H1 (cell line): ENCODE measurements around the gene ZNF487. TPM values are rescaled to one million over a fixed set of nuclear protein-coding genes. Genes with fewer than 3 reads are reported as not detected.

ENCODE experiments used
- CTCF ChIA-PET: fragments of 300-600 bp; sonication (Branson Sonifier 250); formaldehyde crosslinking; loops from one replicate; lab custom pipeline; 2021; ENCODE audit not compliant: partially characterized antibody; lab: Charles Lee
- POLR2A ChIA-PET: fragments of 300-600 bp; sonication (Branson Sonifier 250); formaldehyde crosslinking; loops from one replicate; lab custom pipeline; 2021; ENCODE audit warnings: inconsistent platforms; ENCODE audit not compliant: partially characterized antibody; lab: Charles Lee
- DNase-seq, 2 experiments: peaks; one replicate each; pipeline versions ENCODE4 v3.0.0 to v3.0.0-alpha.2; 2010 to 2022; ENCODE audit warnings: low spot score in 2 of 2, low read depth in 1 of 2, mixed read lengths in 1 of 2
- FAIRE-seq: peaks from 2 replicates; lab custom pipeline; 2011; peaks lifted over from hg19 to GRCh38; lab: Jason Lieb, UNC
- H2AFZ ChIP-seq: 2 replicates; pipeline ENCODE4 v1.8.1; 2012; ENCODE audit warnings: low read length, inconsistent platforms
- H2AK5ac ChIP-seq: 2 replicates; pipeline ENCODE4 v1.6.1; 2013; ENCODE audit warnings: low read depth, low read length
- H2BK120ac ChIP-seq: replicated peaks from 2 replicates; pipeline ENCODE3; 2013; ENCODE audit warnings: low read depth, low read length, inconsistent platforms
- H2BK12ac ChIP-seq: 2 replicates; pipeline ENCODE4 v1.6.1; 2013; ENCODE audit warnings: low read depth, low read length
- H2BK15ac ChIP-seq: 2 replicates; pipeline ENCODE4 v1.6.1; 2013; ENCODE audit warnings: low read length
- H2BK20ac ChIP-seq: 2 replicates; pipeline ENCODE4 v1.6.1; 2013; ENCODE audit warnings: low read length
- H2BK5ac ChIP-seq: 2 replicates; pipeline ENCODE4 v1.6.1; 2013; ENCODE audit warnings: low read depth, low read length
- H3K14ac ChIP-seq: 2 replicates; pipeline ENCODE4 v1.6.1; 2013; ENCODE audit warnings: inconsistent platforms; ENCODE audit not compliant: insufficient read length
- H3K18ac ChIP-seq: 2 replicates; pipeline ENCODE4 v1.6.1; 2013; ENCODE audit warnings: low read length; ENCODE audit errors: extremely low read depth
- H3K23ac ChIP-seq: 2 replicates; pipeline ENCODE4 v1.6.1; 2013; ENCODE audit warnings: inconsistent platforms; ENCODE audit not compliant: insufficient read length
- H3K23me2 ChIP-seq: 2 replicates; pipeline ENCODE4 v1.6.1; 2013; ENCODE audit warnings: low read depth, low read length
- H3K27ac ChIP-seq: 2 replicates; pipeline ENCODE4 v1.6.1; 2011; ENCODE audit warnings: low read depth, low read length, inconsistent platforms
- H3K27me3 ChIP-seq, 4 experiments: replicated peaks in 1 of 4; 1 replicate in 1 of 4; 2 replicates in 3 of 4; pipeline versions ENCODE4 v1.6.1 to v1.8.1; 2011 to 2013; ENCODE audit warnings: low read length in 3 of 4, mild to moderate bottlenecking in 3 of 4, inconsistent platforms in 2 of 4, mixed read lengths in 2 of 4, moderate library complexity in 1 of 4; ENCODE audit not compliant: control insufficient read depth in 3 of 4, insufficient read depth in 3 of 4; ENCODE audit errors: extremely low read depth in 1 of 4
- H3K36me3 ChIP-seq, 4 experiments: 2 replicates each; pipeline versions ENCODE4 v1.6.1 to v1.8.1; 2011 to 2013; ENCODE audit warnings: mild to moderate bottlenecking in 4 of 4, low read length in 3 of 4, moderate library complexity in 2 of 4, control low read depth in 1 of 4, inconsistent platforms in 1 of 4; ENCODE audit not compliant: insufficient read depth in 4 of 4, control insufficient read depth in 2 of 4
- H3K4ac ChIP-seq: replicated peaks from 2 replicates; pipeline ENCODE3; 2013; ENCODE audit warnings: low read length, low read depth, mixed read lengths, inconsistent platforms; ENCODE audit not compliant: insufficient read length
- H3K4me1 ChIP-seq, 4 experiments: replicated peaks in 1 of 4; 1 replicate in 1 of 4; 2 replicates in 3 of 4; pipeline versions ENCODE4 v1.6.1 to v1.8.1; 2011 to 2013; ENCODE audit warnings: low read length in 3 of 4, inconsistent platforms in 2 of 4, mixed read lengths in 1 of 4; ENCODE audit not compliant: insufficient read depth in 4 of 4, control insufficient read depth in 3 of 4
- H3K4me2 ChIP-seq, 2 experiments: 2 replicates each; pipeline versions ENCODE4 v1.6.1 to v1.8.1; 2011 to 2013; ENCODE audit warnings: low read depth in 2 of 2, low read length in 2 of 2, control low read depth in 1 of 2, inconsistent platforms in 1 of 2, mild to moderate bottlenecking in 1 of 2; ENCODE audit not compliant: insufficient read depth in 1 of 2
- H3K4me3 ChIP-seq, 4 experiments: fragments of 200-600, 300-600 bp in 1 of 4; sonication (generic), shearing (Covaris generic), sonication (Bioruptor Twin) in 1 of 4; 2 replicates each; pipeline versions ENCODE4 v1.5.1 to v1.8.1; 2011 to 2016; ENCODE audit warnings: low read length in 4 of 4, low read depth in 3 of 4, control low read depth in 2 of 4, inconsistent platforms in 2 of 4, mild to moderate bottlenecking in 2 of 4, mixed read lengths in 1 of 4, moderate library complexity in 1 of 4; ENCODE audit not compliant: insufficient read depth in 2 of 4; ENCODE audit errors: extremely low read depth in 1 of 4
- H3K56ac ChIP-seq: replicated peaks from 2 replicates; pipeline ENCODE3; 2013; ENCODE audit warnings: low read depth, mild to moderate bottlenecking, mixed read lengths, low read length, inconsistent platforms; ENCODE audit not compliant: insufficient read length
- H3K79me1 ChIP-seq: 2 replicates; pipeline ENCODE4 v1.6.1; 2013; ENCODE audit warnings: low read depth, low read length, control low read depth
- H3K79me2 ChIP-seq, 2 experiments: 2 replicates each; pipeline versions ENCODE4 v1.6.1 to v1.8.1; 2012 to 2013; ENCODE audit warnings: low read length in 2 of 2, mild to moderate bottlenecking in 2 of 2, inconsistent platforms in 1 of 2; ENCODE audit not compliant: insufficient read depth in 2 of 2, control insufficient read depth in 1 of 2
- H3K9ac ChIP-seq, 4 experiments: replicated peaks in 1 of 4; 1 replicate in 1 of 4; 2 replicates in 3 of 4; pipeline versions ENCODE4 v1.6.1 to v1.8.1; 2011 to 2013; ENCODE audit warnings: low read depth in 3 of 4, low read length in 3 of 4, control low read depth in 2 of 4, mild to moderate bottlenecking in 2 of 4, moderate library complexity in 2 of 4, inconsistent platforms in 1 of 4; ENCODE audit errors: extremely low read depth in 1 of 4
- H3K9me3 ChIP-seq, 2 experiments: 2 replicates each; pipeline versions ENCODE4 v1.6.1 to v1.8.1; 2012 to 2013; ENCODE audit warnings: mild to moderate bottlenecking in 2 of 2, moderate library complexity in 2 of 2, control low read depth in 1 of 2, inconsistent platforms in 1 of 2, low read depth in 1 of 2, low read length in 1 of 2, mixed read lengths in 1 of 2; ENCODE audit not compliant: insufficient read depth in 2 of 2
- H4K20me1 ChIP-seq, 2 experiments: replicated peaks in 1 of 2; 2 replicates each; pipeline versions ENCODE3 to v1.8.1; 2011 to 2013; ENCODE audit warnings: inconsistent platforms in 2 of 2, low read length in 2 of 2, mild to moderate bottlenecking in 1 of 2; ENCODE audit not compliant: insufficient read depth in 2 of 2, control insufficient read depth in 1 of 2
- H4K5ac ChIP-seq: 2 replicates; pipeline ENCODE4 v1.6.1; 2013; ENCODE audit warnings: low read length, low read depth, mixed read lengths, inconsistent platforms; ENCODE audit not compliant: insufficient read length
- H4K8ac ChIP-seq: 2 replicates; pipeline ENCODE4 v1.8.0; 2013; ENCODE audit warnings: mild to moderate bottlenecking, moderate library complexity, low read length, inconsistent platforms; ENCODE audit not compliant: insufficient read depth; ENCODE audit errors: extremely low read depth
- H4K91ac ChIP-seq: replicated peaks from 2 replicates; pipeline ENCODE3; 2013; ENCODE audit warnings: low read length, mixed read lengths, inconsistent platforms; ENCODE audit not compliant: insufficient read length
- ASH2L ChIP-seq: fragments of 200-600, 300-600 bp; sonication (generic); IDR thresholded peaks from one replicate; pipeline ENCODE4 v1.7.1; 2017; ENCODE audit warnings: low read length
- BACH1 ChIP-seq: IDR thresholded peaks from 2 replicates; pipeline ENCODE4 v1.6.1; 2012; ENCODE audit warnings: low read length, improper control_type of control experiment
- BCL11A ChIP-seq, 2 experiments: IDR thresholded peaks; one replicate each; pipeline ENCODE4 v1.6.1; 2011; ENCODE audit warnings: low read depth in 2 of 2, low read length in 2 of 2, mild to moderate bottlenecking in 2 of 2
- CBX8 ChIP-seq: fragments of 300-800, 300-1000 bp; sonication (generic); IDR thresholded peaks from 2 replicates; pipeline ENCODE4 v1.7.1; 2016; ENCODE audit warnings: low read depth, low read length, borderline replicate concordance
- CTBP2 ChIP-seq: IDR thresholded peaks from 2 replicates; pipeline ENCODE4 v1.7.0; 2011; ENCODE audit warnings: borderline replicate concordance, mild to moderate bottlenecking, moderate library complexity, mixed read lengths, low read length; ENCODE audit not compliant: insufficient read depth, insufficient read length
- EZH2 ChIP-seq: fragments of 200-600 bp; sonication (generic); IDR thresholded peaks from 2 replicates; pipeline ENCODE4 v1.7.1; 2012; ENCODE audit warnings: low read depth, mild to moderate bottlenecking, moderate library complexity, low read length, inconsistent platforms; ENCODE audit not compliant: severe bottlenecking
- HDAC2 ChIP-seq, 2 experiments: fragments of 300-600 bp in 1 of 2; sonication (generic) in 1 of 2; IDR thresholded peaks; 2 replicates each; pipeline ENCODE4 v1.6.1; 2011 to 2012; ENCODE audit warnings: low read depth in 2 of 2, low read length in 2 of 2, mild to moderate bottlenecking in 2 of 2, moderate library complexity in 2 of 2, borderline replicate concordance in 1 of 2, inconsistent platforms in 1 of 2
- KDM1A ChIP-seq: fragments of 200-600, 300-600 bp; sonication (generic); IDR thresholded peaks from 2 replicates; pipeline ENCODE4 v1.7.1; 2016; ENCODE audit warnings: mild to moderate bottlenecking, low read length, borderline replicate concordance
- KDM4A ChIP-seq: IDR thresholded peaks from one replicate; pipeline ENCODE4 v1.7.1; 2012; ENCODE audit warnings: low read depth, mild to moderate bottlenecking, moderate library complexity, low read length, inconsistent platforms; ENCODE audit not compliant: severe bottlenecking
- SIX5 ChIP-seq: IDR thresholded peaks from 2 replicates; pipeline ENCODE4 v1.6.1; 2011; ENCODE audit warnings: mild to moderate bottlenecking, low read depth, low read length
- SP1 ChIP-seq: IDR thresholded peaks from 2 replicates; pipeline ENCODE4 v1.6.1; 2011; ENCODE audit warnings: low read depth, low read length
- TAF7 ChIP-seq: optimal IDR thresholded peaks from 2 replicates; pipeline ENCODE3; 2011; ENCODE audit warnings: low read depth, mild to moderate bottlenecking, inconsistent platforms, low read length, moderate library complexity, borderline replicate concordance
- WGBS, 2 experiments: shearing (Covaris generic) in 1 of 2; methylation state at CpG; one replicate each; pipeline versions ENCODE4 v1.1.6 to v1.1.7; 2013 to 2015; ENCODE audit warnings: low lambda C conversion rate in 2 of 2, mixed read lengths in 2 of 2, inconsistent platforms in 1 of 2, low coverage in 1 of 2, missing lambda C conversion rate in 1 of 2; ENCODE audit not compliant: insufficient replicate concordance in 2 of 2, insufficient coverage in 1 of 2, insufficient read length in 1 of 2; ENCODE audit errors: extremely low coverage in 1 of 2, missing lambda C conversion rate in 1 of 2; 5-methylcytosine and 5-hydroxymethylcytosine counted together
- polyA plus RNA-seq, 7 experiments: library from polyadenylated mRNA; depleted of rRNA in 3 of 7; stranded (reverse) in 5 of 7; unstranded in 2 of 7; fragments of >200 nt in 5 of 7; fragments of 200-250 nt in 2 of 7; gene quantifications; 1 replicate in 5 of 7; 2 replicates in 1 of 7; 4 replicates in 1 of 7; pipeline versions ENCODE4 v1.2.1 to v1.2.3, GENCODE V29; 2011 to 2013; ENCODE audit warnings: missing spikeins in 2 of 7, mixed read lengths in 2 of 7
- total RNA-seq: library from RNA; stranded (reverse); fragmentation: NEBNext Ultra II Directional; extraction: Animal tissue kit (Norgen Biotek cat#: 25700); gene quantifications from 2 replicates; pipeline ENCODE4 v1.2.1, GENCODE V29; 2021

ZNF487 gene
- total and polyA plus RNA-seq, 2 of the 8 experiments (the other 6 are each of a cell fraction or from before 2014, with no cell fraction given) = 1.9 to 2.5 TPM

GRCh38 chr10:43396928-43397624 is 39.8 kb upstream of the ZNF487 start:
- no peak overlapping the region for H2BK12ac ChIP-seq
- 2% methylated on average over 16 of the region's 70 CpGs; no CpG with 5 or more reads in 1 of the 2 experiments for WGBS, 2 experiments
- no peak overlapping the region for H3K14ac ChIP-seq
- H3K4ac ChIP-seq = no peak overlapping the region
- H4K8ac ChIP-seq = peak overlapping the region; percentile 95
- peak overlapping the region; percentile 69; the same call in 1 of the 2 replicates for H2BK5ac ChIP-seq
- peak overlapping the region; percentile 90; the same call in 1 of the 2 replicates for H3K27ac ChIP-seq
- DNase-seq = peak in 1 of 2 experiments; percentile 89
- H4K91ac ChIP-seq = peak overlapping the region; percentile 31
- no peak for FAIRE-seq
- peaks cover 5 to 16% (median 12%) of the 10 kb centered on the region in 4 experiments for H3K4me1 ChIP-seq
- peaks cover 21 to 41% of the 10 kb centered on the region in 2 experiments for H4K20me1 ChIP-seq
- H3K23me2 ChIP-seq = peaks cover 10% of the 10 kb centered on the region
- POLR2A ChIA-PET = interaction anchor here (0.6 to 10.5 kb wide), 18 partner anchors 10 to 290 kb away, joined by 3 to 112 read pairs (median 6); partner anchors contain the start of genes HNRNPF and ZNF487
- H3K9me3 ChIP-seq = no peaks in the 10 kb centered on the region
- peaks cover 59 to 91% of the 10 kb centered on the region in 2 experiments for H3K79me2 ChIP-seq
- no peaks in the 10 kb centered on the region for H3K27me3 ChIP-seq
- peak overlapping the region; percentile 57 to 91 (median 75) for H3K4me3 ChIP-seq
- H3K36me3 ChIP-seq = peaks cover 12 to 38% (median 27%) of the 10 kb centered on the region in 4 experiments
- CTCF ChIA-PET = no interaction called here
- H3K23ac ChIP-seq = no peak overlapping the region
- peak overlapping the region; percentile 79 to 86 for H3K4me2 ChIP-seq
- H2BK15ac ChIP-seq = no peak overlapping the region
- H4K5ac ChIP-seq = peak overlapping the region; percentile 90
- H2AK5ac ChIP-seq = no peak overlapping the region
- peak overlapping the region; percentile 52 for H3K56ac ChIP-seq
- H3K18ac ChIP-seq = peak overlapping the region; percentile 66; the same call in 1 of the 2 replicates
- peak overlapping the region; percentile 57 to 82 (median 78) for H3K9ac ChIP-seq
- H3K79me1 ChIP-seq = peaks cover 7% of the 10 kb centered on the region
- no peak overlapping the region for H2BK20ac ChIP-seq
- H2AFZ ChIP-seq = no peak overlapping the region
- no peak overlapping the region for H2BK120ac ChIP-seq
- TF ChIP-seq TAF7 (no peak), HDAC2 (IDR thresholded peaks at IDR 0.05; ENCODE audit: borderline replicate concordance in 1 of 2, low read depth in 2 of 2, low read length in 2 of 2) (no peak), ASH2L (peak; percentile 80), CTBP2 (no peak), KDM4A (peak; percentile 18), SP1 (no peak), CBX8 (no peak), BACH1 (no peak), BCL11A (IDR thresholded peaks at IDR 0.05; ENCODE audit: low read depth in 2 of 2, low read length in 2 of 2) (no peak), SIX5 (no peak), EZH2 (no peak), KDM1A (no peak)
